OCI-LY3 (cell line): ENCODE data around the gene ANKRD31.
"Not testable (repeated sequence)": the region's sequence is repeated elsewhere in the genome, so short reads cannot be mapped to it uniquely, and the experiment has no call there.

Experiments
- H2AFZ ChIP-seq: fragments of 200-600, 300-600 bp; shearing (Covaris generic); 2 replicates; pipeline ENCODE4 v1.6.0; 2014; ENCODE audit warnings: antibody characterized with exemption, low read depth, low read length
- H3K27ac ChIP-seq: fragments of 200-600, 300-600 bp; sonication (generic); 2 replicates; pipeline ENCODE4 v1.5.1; 2014; ENCODE audit warnings: mild to moderate bottlenecking, low read length, moderate library complexity, mixed read lengths
- H3K27me3 ChIP-seq: fragments of 200-600, 300-600 bp; sonication (generic); 2 replicates; pipeline ENCODE4 v1.6.1; 2014; ENCODE audit warnings: low read depth, low read length, mixed read lengths
- H3K36me3 ChIP-seq: fragments of 200-600, 300-600 bp; sonication (generic); replicated peaks from 2 replicates; pipeline ENCODE3; 2014; ENCODE audit warnings: low read depth, low read length, mixed read lengths
- H3K4me1 ChIP-seq: fragments of 300-600, 200-600 bp; sonication (generic); 2 replicates; pipeline ENCODE4 v1.6.1; 2014; ENCODE audit warnings: low read length, mixed read lengths
- H3K4me2 ChIP-seq: fragments of 200-600, 300-600 bp; sonication (generic); 2 replicates; pipeline ENCODE4 v1.6.1; 2014; ENCODE audit warnings: low read length, mixed read lengths
- H3K4me3 ChIP-seq: fragments of 300-600, 200-600 bp; sonication (generic); 2 replicates; pipeline ENCODE4 v1.5.1; 2014; ENCODE audit warnings: antibody characterized with exemption, mild to moderate bottlenecking, low read length, moderate library complexity
- H3K79me2 ChIP-seq: fragments of 300-600, 200-600 bp; shearing (Covaris generic); 2 replicates; pipeline ENCODE4 v1.6.1; 2014; ENCODE audit warnings: mild to moderate bottlenecking, low read length, mixed read lengths
- H3K9ac ChIP-seq: fragments of 300-600, 200-600 bp; shearing (Covaris generic); 2 replicates; pipeline ENCODE4 v1.6.0; 2014; ENCODE audit warnings: mild to moderate bottlenecking, low read length, moderate library complexity
- H3K9me3 ChIP-seq: fragments of 200-600, 300-600 bp; shearing (Covaris generic); 2 replicates; pipeline ENCODE4 v1.6.1; 2014; ENCODE audit warnings: low read length, mixed read lengths; ENCODE audit not compliant: insufficient read depth
- H4K20me1 ChIP-seq: fragments of 200-600, 300-600 bp; sonication (generic); 2 replicates; pipeline ENCODE4 v1.6.1; 2016; ENCODE audit warnings: low read length, mixed read lengths; ENCODE audit not compliant: insufficient read depth
- CTCF ChIP-seq: fragments of 200-600, 300-600 bp; sonication (generic); IDR thresholded peaks from 2 replicates; pipeline ENCODE4 v1.5.1; 2014; ENCODE audit warnings: antibody characterized with exemption, low read length, low read depth
- EZH2phosphoT487 ChIP-seq: fragments of 200-600 bp; shearing (Covaris generic); IDR thresholded peaks from 2 replicates; pipeline ENCODE4 v1.6.1; 2018; ENCODE audit warnings: antibody characterized with exemption, mixed run types, low read depth

Gene ANKRD31

GRCh38 chr5:75226916-75227315 lies 9.8 kb downstream of the ANKRD31 start:
- H4K20me1 ChIP-seq, result no peaks in the 10 kb centered on the region
- H3K27me3 ChIP-seq, result no peaks in the 10 kb centered on the region
- H3K79me2 ChIP-seq, result no peaks in the 10 kb centered on the region
- no peak overlapping the region for H3K9ac ChIP-seq
- TF ChIP-seq CTCF (no peak), EZH2phosphoT487 (no peak)
- H3K36me3 ChIP-seq, result no peaks in the 10 kb centered on the region
- H2AFZ ChIP-seq, result no peak overlapping the region
- no peak overlapping the region for H3K27ac ChIP-seq
- no peaks in the 10 kb centered on the region for H3K4me1 ChIP-seq
- H3K4me2 ChIP-seq, result no peak overlapping the region
- no peak overlapping the region for H3K4me3 ChIP-seq
- no peaks in the 10 kb centered on the region for H3K9me3 ChIP-seq

- no peaks in the 10 kb centered on the region for H3K27me3 ChIP-seq
- H3K9me3 ChIP-seq, result no peaks in the 10 kb centered on the region
- H2AFZ ChIP-seq, result no peak overlapping the region
- no peaks in the 10 kb centered on the region for H4K20me1 ChIP-seq
- TF ChIP-seq CTCF (no peak), EZH2phosphoT487 (no peak)
- H3K36me3 ChIP-seq, result no peaks in the 10 kb centered on the region
- H3K4me1 ChIP-seq, result no peaks in the 10 kb centered on the region
- no peak overlapping the region for H3K27ac ChIP-seq
- no peak overlapping the region for H3K4me2 ChIP-seq
- no peak overlapping the region for H3K4me3 ChIP-seq
- H3K9ac ChIP-seq, result no peak overlapping the region
- no peaks in the 10 kb centered on the region for H3K79me2 ChIP-seq
Observed at GRCh38 chr5:75225506-75225905, 11.2 kb downstream of the ANKRD31 start.

GRCh38 chr5:75220787-75221186 lies 15.9 kb downstream of the ANKRD31 start:
- not testable (repeated sequence) for H3K36me3 ChIP-seq, H2AFZ ChIP-seq, H3K9me3 ChIP-seq, H3K4me1 ChIP-seq, H3K27me3 ChIP-seq, H3K4me2 ChIP-seq, H4K20me1 ChIP-seq, H3K4me3 ChIP-seq, H3K9ac ChIP-seq, H3K27ac ChIP-seq, H3K79me2 ChIP-seq

- Histone ChIP-seq H3K4me1 (no peaks in the 10 kb centered on the region), H3K27me3 (no peaks in the 10 kb centered on the region), H3K9ac (no peak overlapping the region), H3K79me2 (no peaks in the 10 kb centered on the region), H3K36me3 (no peaks in the 10 kb centered on the region), H3K4me2 (no peak overlapping the region), H4K20me1 (no peaks in the 10 kb centered on the region), H3K9me3 (no peaks in the 10 kb centered on the region), H2AFZ (no peak overlapping the region), H3K4me3 (no peak overlapping the region), H3K27ac (no peak overlapping the region)
- TF ChIP-seq CTCF (no peak), EZH2phosphoT487 (no peak)
Observed at GRCh38 chr5:75214928-75215327, 21.8 kb downstream of the ANKRD31 start.

- TF ChIP-seq CTCF (no peak), EZH2phosphoT487 (no peak)
- Histone ChIP-seq H3K27ac (no peak overlapping the region), H3K36me3 (no peaks in the 10 kb centered on the region), H3K4me3 (no peak overlapping the region), H3K4me1 (no peaks in the 10 kb centered on the region), H2AFZ (no peak overlapping the region), H4K20me1 (no peaks in the 10 kb centered on the region), H3K9me3 (no peaks in the 10 kb centered on the region), H3K9ac (no peak overlapping the region), H3K79me2 (no peaks in the 10 kb centered on the region), H3K27me3 (no peaks in the 10 kb centered on the region), H3K4me2 (no peak overlapping the region)
Observed at GRCh38 chr5:75214409-75214808, 22.3 kb downstream of the ANKRD31 start.
